Spinal cord (tissue), 10 donors: Measurements from ENCODE around the gene CSTF2T. TPM values are rescaled to one million over a fixed set of nuclear protein-coding genes. Genes with fewer than 3 reads are reported as not detected.

Source experiments
- DNase-seq, 6 donors: peaks; one replicate each; pipeline versions ENCODE4 v3.0.0 to v3.0.0-alpha.2; 2013 to 2015; ENCODE audit warnings: low spot score in 6 of 6, low read depth in 4 of 6
- H3K27ac ChIP-seq: one replicate; pipeline ENCODE4 v1.5.1; 2013; ENCODE audit warnings: low read depth, low read length, control low read depth
- H3K27me3 ChIP-seq: one replicate; pipeline ENCODE4 v1.6.1; 2013; ENCODE audit warnings: low read length; ENCODE audit not compliant: control insufficient read depth, insufficient read depth
- H3K36me3 ChIP-seq: one replicate; pipeline ENCODE4 v1.6.1; 2013; ENCODE audit warnings: low read length; ENCODE audit not compliant: control insufficient read depth, insufficient read depth
- H3K4me1 ChIP-seq: one replicate; pipeline ENCODE4 v1.6.1; 2013; ENCODE audit warnings: low read length; ENCODE audit not compliant: control insufficient read depth, insufficient read depth
- H3K4me3 ChIP-seq: one replicate; pipeline ENCODE4 v1.5.1; 2013; ENCODE audit warnings: low read depth, low read length, control low read depth
- H3K9me3 ChIP-seq: one replicate; pipeline ENCODE4 v1.6.1; 2013; ENCODE audit warnings: low read length; ENCODE audit not compliant: control insufficient read depth, insufficient read depth
- WGBS: methylation state at CpG from one replicate; pipeline ENCODE4 v1.1.5; 2013; ENCODE audit warnings: missing lambda C conversion rate; ENCODE audit not compliant: insufficient coverage; 5-methylcytosine and 5-hydroxymethylcytosine counted together
- polyA plus RNA-seq, 2 donors: library from polyadenylated mRNA; unstranded; fragments of 120-200 nt; gene quantifications; one replicate each; pipeline ENCODE4 v1.2.1, GENCODE V29; 2013; ENCODE audit not compliant: insufficient read length in 2 of 2
- total RNA-seq, 2 donors: library from RNA; depleted of rRNA in 1 of 2; stranded (reverse); fragments of 120-200 nt in 1 of 2; fragments of >200 nt in 1 of 2; gene quantifications; one replicate each; pipeline versions ENCODE4 v1.2.3 to v1.2.4, GENCODE V29; 2013 to 2014
- donor health status: healthy.

Gene CSTF2T
- total and polyA plus RNA-seq, 4 donors: 28.2 to 41.9 (median 35.4) TPM

GRCh38 chr10:51683031-51683691, 16.2 kb downstream of the CSTF2T start:
- no peak for DNase-seq

GRCh38 chr10:51679841-51680240, 19.6 kb downstream of the CSTF2T start:
- H3K9me3 ChIP-seq: no peaks in the 10 kb centered on the region
- DNase-seq: no peak
- no peaks in the 10 kb centered on the region for H3K36me3 ChIP-seq
- H3K4me3 ChIP-seq: no peak overlapping the region
- no peaks in the 10 kb centered on the region for H3K27me3 ChIP-seq
- WGBS: no CpG with 5 or more reads among the region's 6 CpGs
- H3K4me1 ChIP-seq: no peaks in the 10 kb centered on the region
- H3K27ac ChIP-seq: no peak overlapping the region

More at GRCh38 chr10:51683031-51683691, 16.2 kb downstream of the CSTF2T start:
- H3K9me3 ChIP-seq: no peaks in the 10 kb centered on the region
- no peaks in the 10 kb centered on the region for H3K36me3 ChIP-seq
- no peak overlapping the region for H3K4me3 ChIP-seq
- 80% methylated on average over 3 of the region's 4 CpGs for WGBS
- no peaks in the 10 kb centered on the region for H3K27me3 ChIP-seq
- H3K27ac ChIP-seq: no peak overlapping the region
- no peaks in the 10 kb centered on the region for H3K4me1 ChIP-seq

- Histone ChIP-seq H3K4me1 (no peaks in the 10 kb centered on the region), H3K27ac (no peak overlapping the region), H3K27me3 (no peaks in the 10 kb centered on the region), H3K9me3 (peaks cover 1% of the 10 kb centered on the region), H3K36me3 (no peaks in the 10 kb centered on the region), H3K4me3 (no peak overlapping the region)
- DNase-seq: no peak
These were observed 24.3 kb downstream of the CSTF2T start for GRCh38 chr10:51675088-51675487.

GRCh38 chr10:51672039-51672535, 27.3 kb downstream of the CSTF2T start:
- Histone ChIP-seq H3K9me3 (peaks cover 1% of the 10 kb centered on the region), H3K27me3 (no peaks in the 10 kb centered on the region), H3K4me1 (no peaks in the 10 kb centered on the region), H3K4me3 (no peak overlapping the region), H3K36me3 (no peaks in the 10 kb centered on the region), H3K27ac (no peak overlapping the region)
- no peak for DNase-seq

GRCh38 chr10:51669041-51669440, 30.4 kb downstream of the CSTF2T start:
- WGBS: no CpG with 5 or more reads among the region's 5 CpGs
- H3K9me3 ChIP-seq: peaks cover 1% of the 10 kb centered on the region
- no peak overlapping the region for H3K27ac ChIP-seq
- no peaks in the 10 kb centered on the region for H3K4me1 ChIP-seq
- H3K36me3 ChIP-seq: no peaks in the 10 kb centered on the region
- H3K27me3 ChIP-seq: no peaks in the 10 kb centered on the region
- no peak overlapping the region for H3K4me3 ChIP-seq
- no peak for DNase-seq

- Histone ChIP-seq H3K4me3 (no peak overlapping the region), H3K27me3 (no peaks in the 10 kb centered on the region), H3K9me3 (peaks cover 1% of the 10 kb centered on the region), H3K27ac (no peak overlapping the region), H3K36me3 (no peaks in the 10 kb centered on the region), H3K4me1 (no peaks in the 10 kb centered on the region)
- no peak for DNase-seq
These were observed 31.1 kb downstream of the CSTF2T start for GRCh38 chr10:51668336-51668689.

GRCh38 chr10:51667678-51668335, 31.6 kb downstream of the CSTF2T start:
- no CpG with 5 or more reads among the region's 1 CpG for WGBS
- Histone ChIP-seq H3K36me3 (no peaks in the 10 kb centered on the region), H3K4me3 (no peak overlapping the region), H3K27me3 (no peaks in the 10 kb centered on the region), H3K9me3 (peaks cover 1% of the 10 kb centered on the region), H3K27ac (no peak overlapping the region), H3K4me1 (no peaks in the 10 kb centered on the region)
- peak in 1 of 6 donors; percentile 76 for DNase-seq

GRCh38 chr10:51666456-51666855, 32.9 kb downstream of the CSTF2T start:
- Histone ChIP-seq H3K27ac (no peak overlapping the region), H3K4me3 (no peak overlapping the region), H3K4me1 (no peaks in the 10 kb centered on the region), H3K36me3 (no peaks in the 10 kb centered on the region), H3K9me3 (peaks cover 1% of the 10 kb centered on the region), H3K27me3 (no peaks in the 10 kb centered on the region)
- no peak for DNase-seq

GRCh38 chr10:51663086-51663485, 36.3 kb downstream of the CSTF2T start:
- no peaks in the 10 kb centered on the region for H3K27me3 ChIP-seq
- no peaks in the 10 kb centered on the region for H3K4me1 ChIP-seq
- H3K9me3 ChIP-seq: no peaks in the 10 kb centered on the region
- WGBS: 100% methylated on average over 2 of the region's 3 CpGs
- H3K27ac ChIP-seq: no peak overlapping the region
- no peak for DNase-seq
- H3K4me3 ChIP-seq: no peak overlapping the region
- H3K36me3 ChIP-seq: no peaks in the 10 kb centered on the region

- WGBS: no CpG with 5 or more reads among the region's 1 CpG
- Histone ChIP-seq H3K4me1 (no peaks in the 10 kb centered on the region), H3K36me3 (no peaks in the 10 kb centered on the region), H3K9me3 (no peaks in the 10 kb centered on the region), H3K27me3 (no peaks in the 10 kb centered on the region), H3K4me3 (no peak overlapping the region), H3K27ac (no peak overlapping the region)
- DNase-seq: no peak
These were observed 40.1 kb downstream of the CSTF2T start for GRCh38 chr10:51659344-51659743.
